Loucy (cell line): ENCODE data around the gene C11orf68.
"Not testable (repeated sequence)": the region's sequence is repeated elsewhere in the genome, so short reads cannot be mapped to it uniquely, and the experiment has no call there.

Experiments
- H2AFZ ChIP-seq: fragments of 200-600 bp; sonication (generic); 2 replicates; pipeline ENCODE4 v1.6.0; 2016; ENCODE audit warnings: antibody characterized with exemption, mild to moderate bottlenecking, low read length, moderate library complexity
- H3F3A ChIP-seq: fragments of 200-600 bp; 2 replicates; pipeline ENCODE4 v1.6.0; 2016; ENCODE audit warnings: antibody characterized with exemption, low read depth, mild to moderate bottlenecking
- H3K27me3 ChIP-seq: fragments of 200-600 bp; sonication (generic); 2 replicates; pipeline ENCODE4 v1.6.1; 2014; ENCODE audit warnings: low read length, mild to moderate bottlenecking; ENCODE audit not compliant: insufficient read depth, poor library complexity, severe bottlenecking
- H3K36me3 ChIP-seq: fragments of 200-600 bp; sonication (generic); 2 replicates; pipeline ENCODE4 v1.6.1; 2016; ENCODE audit warnings: low read length; ENCODE audit not compliant: insufficient read depth
- H3K4me1 ChIP-seq: fragments of 200-600 bp; sonication (generic); 2 replicates; pipeline ENCODE4 v1.5.1; 2014; ENCODE audit warnings: low read length, mild to moderate bottlenecking; ENCODE audit not compliant: insufficient read depth, poor library complexity, severe bottlenecking
- H3K4me2 ChIP-seq: fragments of 200-600 bp; sonication (generic); 2 replicates; pipeline ENCODE4 v1.6.0; 2014; ENCODE audit warnings: antibody characterized with exemption, low read length, low read depth, mild to moderate bottlenecking; ENCODE audit not compliant: poor library complexity, severe bottlenecking
- H3K4me3 ChIP-seq: fragments of 200-600 bp; sonication (generic); 2 replicates; pipeline ENCODE4 v1.5.1; 2014; ENCODE audit warnings: low read length, mild to moderate bottlenecking, mixed read lengths; ENCODE audit not compliant: poor library complexity, severe bottlenecking
- H3K79me2 ChIP-seq: fragments of 200-600 bp; sonication (generic); 2 replicates; pipeline ENCODE4 v1.6.1; 2014; ENCODE audit warnings: low read length; ENCODE audit not compliant: insufficient read depth
- H3K9ac ChIP-seq: fragments of 200-600 bp; sonication (generic); 2 replicates; pipeline ENCODE4 v1.6.0; 2014; ENCODE audit warnings: mild to moderate bottlenecking, low read depth, low read length, moderate library complexity; ENCODE audit not compliant: poor library complexity, severe bottlenecking
- H3K9me2 ChIP-seq: fragments of 200-600 bp; sonication (generic); replicated peaks from 2 replicates; pipeline ENCODE4 v1.6.1; 2016; ENCODE audit warnings: low read depth, low read length, mixed read lengths
- H3K9me3 ChIP-seq: fragments of 200-600 bp; sonication (generic); 2 replicates; pipeline ENCODE4 v1.6.1; 2014; ENCODE audit warnings: mild to moderate bottlenecking, antibody characterized with exemption, low read length, low read depth; ENCODE audit not compliant: insufficient read depth
- H4K20me1 ChIP-seq: fragments of 200-600 bp; sonication (generic); 2 replicates; pipeline ENCODE4 v1.6.0; 2014; ENCODE audit warnings: antibody characterized with exemption, low read length, mild to moderate bottlenecking; ENCODE audit not compliant: insufficient read depth, poor library complexity, severe bottlenecking
- EZH2phosphoT487 ChIP-seq: fragments of 200-600 bp; IDR thresholded peaks from 2 replicates; pipeline ENCODE4 v1.6.1; 2018; ENCODE audit warnings: antibody characterized with exemption, mild to moderate bottlenecking, moderate library complexity, borderline replicate concordance
- TF ChIP-seq, protein P1 (sequence below): fragments of 200-600 bp; sonication (generic); conservative IDR thresholded peaks from 2 replicates; pipeline ENCODE4 v1.5.1; 2014; ENCODE audit warnings: mild to moderate bottlenecking, antibody characterized with exemption, low read length

The C11orf68 gene

DNA sequence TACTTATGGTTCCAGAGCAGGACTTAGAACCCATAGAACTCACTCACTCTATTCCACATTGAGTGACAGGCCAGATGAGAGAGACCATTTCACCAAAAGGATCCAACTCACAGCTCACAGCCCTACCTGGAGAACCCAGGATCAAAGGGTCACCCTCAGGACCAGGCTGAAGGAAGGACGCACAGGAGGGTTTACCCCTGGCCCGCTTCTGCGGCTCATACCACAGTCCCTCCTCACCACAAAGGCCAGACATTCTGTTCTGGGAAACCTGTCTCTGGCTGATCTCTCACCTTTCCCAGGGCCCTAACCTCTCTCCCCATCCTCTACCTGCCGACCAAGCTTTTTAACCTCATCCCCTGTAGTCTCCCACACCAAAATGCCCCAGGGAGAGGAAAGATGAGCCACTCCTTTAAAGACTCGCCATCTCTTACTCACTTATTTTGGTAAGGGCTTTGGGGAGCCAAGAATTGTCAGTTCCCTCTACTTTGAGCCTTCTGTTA, 23.3 kb downstream of the C11orf68 start:
- Histone ChIP-seq H3F3A (peaks cover 3% of the 10 kb centered on the region; the same call in 1 of the 2 replicates), H3K9ac (no peak overlapping the region), H3K79me2 (peaks cover 27% of the 10 kb centered on the region), H3K4me3 (no peak overlapping the region), H3K27me3 (no peaks in the 10 kb centered on the region), H2AFZ (no peak overlapping the region), H3K36me3 (no peaks in the 10 kb centered on the region), H3K4me2 (no peak overlapping the region), H3K9me2 (no peaks in the 10 kb centered on the region), H3K9me3 (no peaks in the 10 kb centered on the region), H4K20me1 (peaks cover 19% of the 10 kb centered on the region), H3K4me1 (peaks cover 30% of the 10 kb centered on the region)
- no peak for TF ChIP-seq EZH2phosphoT487
- TF ChIP-seq, protein P1, sequence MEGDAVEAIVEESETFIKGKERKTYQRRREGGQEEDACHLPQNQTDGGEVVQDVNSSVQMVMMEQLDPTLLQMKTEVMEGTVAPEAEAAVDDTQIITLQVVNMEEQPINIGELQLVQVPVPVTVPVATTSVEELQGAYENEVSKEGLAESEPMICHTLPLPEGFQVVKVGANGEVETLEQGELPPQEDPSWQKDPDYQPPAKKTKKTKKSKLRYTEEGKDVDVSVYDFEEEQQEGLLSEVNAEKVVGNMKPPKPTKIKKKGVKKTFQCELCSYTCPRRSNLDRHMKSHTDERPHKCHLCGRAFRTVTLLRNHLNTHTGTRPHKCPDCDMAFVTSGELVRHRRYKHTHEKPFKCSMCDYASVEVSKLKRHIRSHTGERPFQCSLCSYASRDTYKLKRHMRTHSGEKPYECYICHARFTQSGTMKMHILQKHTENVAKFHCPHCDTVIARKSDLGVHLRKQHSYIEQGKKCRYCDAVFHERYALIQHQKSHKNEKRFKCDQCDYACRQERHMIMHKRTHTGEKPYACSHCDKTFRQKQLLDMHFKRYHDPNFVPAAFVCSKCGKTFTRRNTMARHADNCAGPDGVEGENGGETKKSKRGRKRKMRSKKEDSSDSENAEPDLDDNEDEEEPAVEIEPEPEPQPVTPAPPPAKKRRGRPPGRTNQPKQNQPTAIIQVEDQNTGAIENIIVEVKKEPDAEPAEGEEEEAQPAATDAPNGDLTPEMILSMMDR, result no peak

DNA sequence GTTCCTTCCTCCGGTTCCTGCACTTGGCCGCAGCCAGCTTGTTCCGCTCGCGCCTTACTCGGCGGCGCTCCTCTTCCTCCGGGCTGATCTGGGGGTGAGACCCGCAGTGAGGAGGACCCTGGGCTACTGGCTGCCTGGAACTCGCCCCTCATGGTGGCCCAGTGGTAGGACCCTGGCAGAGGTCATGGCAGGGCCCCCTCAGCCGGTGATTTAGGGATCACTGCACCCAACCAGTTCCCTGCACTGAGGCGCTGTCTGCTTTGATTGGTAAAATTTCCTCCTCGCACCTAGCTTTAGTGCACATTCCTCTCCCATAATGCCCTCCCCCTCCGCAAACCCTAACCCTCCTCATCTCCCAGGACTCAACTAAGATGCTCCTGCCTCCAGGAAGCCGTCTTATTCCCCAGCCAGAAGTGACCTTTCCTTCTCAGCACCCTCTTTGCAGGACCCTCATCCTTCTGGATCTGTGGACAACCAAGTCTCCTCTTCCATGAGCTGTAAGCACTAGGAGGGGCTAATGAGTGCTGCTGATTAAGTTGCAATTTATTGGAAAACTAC, 24.7 kb downstream of the C11orf68 start:
- Histone ChIP-seq H2AFZ (peak overlapping the region; percentile 93), H4K20me1 (peaks cover 19% of the 10 kb centered on the region)

DNA sequence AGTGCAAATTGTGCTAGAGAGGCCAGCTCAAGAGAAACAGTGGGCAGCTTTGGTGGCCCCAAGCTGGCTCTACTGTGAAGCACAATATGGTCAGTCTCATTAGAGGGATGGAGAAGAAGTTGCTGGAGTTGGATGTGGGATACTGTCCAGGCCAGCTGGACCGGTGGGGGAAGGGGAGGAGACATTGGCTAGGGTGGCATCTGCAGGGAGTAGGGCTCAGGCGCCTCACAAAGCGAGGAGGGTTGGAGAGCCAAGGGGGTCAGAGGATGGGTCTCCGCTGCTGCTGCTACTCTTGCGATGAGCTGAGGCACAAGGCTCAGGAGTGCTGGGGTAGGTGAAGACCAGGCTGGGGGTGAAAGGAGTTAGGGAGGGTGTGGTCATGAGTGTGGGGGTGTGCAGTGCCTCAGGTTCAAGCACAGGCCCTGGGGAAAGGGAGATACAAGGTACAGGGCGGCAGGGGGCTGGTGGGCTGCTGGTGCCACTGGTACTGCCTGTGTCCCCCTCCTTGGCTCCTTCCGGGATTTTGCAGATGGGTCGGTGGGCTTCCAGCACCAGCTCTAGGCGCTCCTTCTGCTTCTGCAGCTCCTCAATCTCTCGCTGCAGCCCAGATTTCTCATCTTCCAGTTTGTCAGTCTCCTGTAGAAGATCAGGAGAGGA, 26.1 kb downstream of the C11orf68 start:
- Histone ChIP-seq H3K4me3 (peak overlapping the region; percentile 85), H3K9ac (peak overlapping the region; percentile 98), H2AFZ (no peak overlapping the region), H4K20me1 (peaks cover 19% of the 10 kb centered on the region), H3K36me3 (no peaks in the 10 kb centered on the region), H3F3A (peaks cover 3% of the 10 kb centered on the region; the same call in 1 of the 2 replicates), H3K4me2 (peak overlapping the region; percentile 92), H3K79me2 (peaks cover 31% of the 10 kb centered on the region), H3K9me2 (no peaks in the 10 kb centered on the region), H3K4me1 (peaks cover 48% of the 10 kb centered on the region), H3K9me3 (no peaks in the 10 kb centered on the region), H3K27me3 (no peaks in the 10 kb centered on the region)
- TF ChIP-seq, protein P1, result no peak
- TF ChIP-seq EZH2phosphoT487, result no peak

More for the DNA sequence above, 24.7 kb downstream of the C11orf68 start:
- Histone ChIP-seq H3K36me3 (no peaks in the 10 kb centered on the region), H3K4me2 (peak overlapping the region; percentile 92), H3K9me2 (no peaks in the 10 kb centered on the region), H3K79me2 (peaks cover 27% of the 10 kb centered on the region), H3K4me1 (peaks cover 41% of the 10 kb centered on the region), H3F3A (peaks cover 3% of the 10 kb centered on the region; the same call in 1 of the 2 replicates), H3K4me3 (peak overlapping the region; percentile 85), H3K27me3 (no peaks in the 10 kb centered on the region), H3K9ac (peak overlapping the region; percentile 98), H3K9me3 (no peaks in the 10 kb centered on the region)
- TF ChIP-seq EZH2phosphoT487, result no peak
- TF ChIP-seq, protein P1, result peak; percentile 17

DNA sequence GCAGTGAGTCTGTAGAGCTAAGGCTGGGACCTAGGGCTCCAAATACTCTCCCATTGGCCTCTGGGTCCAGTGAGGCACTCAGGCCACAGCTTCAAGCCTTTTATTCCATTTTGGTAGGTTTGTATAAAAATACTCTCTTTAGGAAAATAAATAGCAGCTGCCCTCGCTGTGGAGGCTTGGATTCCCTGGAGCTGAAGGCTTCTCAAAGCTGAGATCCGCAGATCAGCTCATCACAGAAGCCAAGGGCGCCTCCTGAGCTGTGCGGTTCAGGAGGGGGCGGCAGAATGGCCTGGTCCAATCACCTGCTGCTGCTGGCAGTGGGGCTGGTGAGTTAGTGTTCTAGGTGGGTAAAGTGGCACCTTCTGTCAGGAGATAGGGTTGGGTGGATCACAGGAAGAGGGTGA, 26.7 kb downstream of the C11orf68 start:
- not testable (repeated sequence) for H3K9me3 ChIP-seq, H3F3A ChIP-seq, H3K36me3 ChIP-seq, H3K9me2 ChIP-seq, H2AFZ ChIP-seq, H3K27me3 ChIP-seq
- Histone ChIP-seq H3K4me2 (peak overlapping the region; percentile 92), H3K9ac (peak overlapping the region; percentile 98), H3K4me3 (peak overlapping the region; percentile 85), H3K79me2 (peaks cover 38% of the 10 kb centered on the region), H3K4me1 (peaks cover 53% of the 10 kb centered on the region), H4K20me1 (peaks cover 19% of the 10 kb centered on the region)
